ENCODE data around the gene TBC1D14.

TBC1D14 gene

DNA sequence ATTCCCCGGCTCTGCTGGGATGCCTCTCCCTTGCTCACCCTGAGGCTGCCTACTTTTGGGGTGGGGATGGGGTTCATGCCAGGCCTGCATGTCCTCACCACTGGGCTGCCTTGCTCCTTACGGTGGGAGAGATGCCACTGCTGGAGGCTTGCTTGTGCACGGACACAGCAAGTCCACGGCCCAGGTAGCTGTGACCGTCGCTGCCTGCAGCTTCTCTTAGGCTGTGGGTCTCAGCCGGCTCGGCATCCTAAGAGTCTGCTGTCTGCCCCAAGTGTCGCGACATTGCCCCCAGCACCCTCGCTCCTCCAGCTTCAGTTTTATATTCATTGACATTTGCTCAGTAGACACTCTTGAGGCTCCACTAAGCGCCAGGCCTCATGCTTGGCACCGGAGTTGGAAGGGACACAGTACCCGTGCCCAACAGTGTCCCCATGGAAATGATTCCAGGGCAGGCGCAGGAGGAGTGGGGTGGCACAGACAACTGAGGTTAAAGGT, 58.3 kb downstream of the TBC1D14 start:
- no peak for DNase-seq (ENCODE audit: low spot score)
- H3K4me3 ChIP-seq: no peak overlapping the region
- H3K27ac ChIP-seq: no peak overlapping the region
- TF ChIP-seq, protein P1, sequence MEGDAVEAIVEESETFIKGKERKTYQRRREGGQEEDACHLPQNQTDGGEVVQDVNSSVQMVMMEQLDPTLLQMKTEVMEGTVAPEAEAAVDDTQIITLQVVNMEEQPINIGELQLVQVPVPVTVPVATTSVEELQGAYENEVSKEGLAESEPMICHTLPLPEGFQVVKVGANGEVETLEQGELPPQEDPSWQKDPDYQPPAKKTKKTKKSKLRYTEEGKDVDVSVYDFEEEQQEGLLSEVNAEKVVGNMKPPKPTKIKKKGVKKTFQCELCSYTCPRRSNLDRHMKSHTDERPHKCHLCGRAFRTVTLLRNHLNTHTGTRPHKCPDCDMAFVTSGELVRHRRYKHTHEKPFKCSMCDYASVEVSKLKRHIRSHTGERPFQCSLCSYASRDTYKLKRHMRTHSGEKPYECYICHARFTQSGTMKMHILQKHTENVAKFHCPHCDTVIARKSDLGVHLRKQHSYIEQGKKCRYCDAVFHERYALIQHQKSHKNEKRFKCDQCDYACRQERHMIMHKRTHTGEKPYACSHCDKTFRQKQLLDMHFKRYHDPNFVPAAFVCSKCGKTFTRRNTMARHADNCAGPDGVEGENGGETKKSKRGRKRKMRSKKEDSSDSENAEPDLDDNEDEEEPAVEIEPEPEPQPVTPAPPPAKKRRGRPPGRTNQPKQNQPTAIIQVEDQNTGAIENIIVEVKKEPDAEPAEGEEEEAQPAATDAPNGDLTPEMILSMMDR (IDR thresholded peaks at IDR 0.05): no peak

DNA sequence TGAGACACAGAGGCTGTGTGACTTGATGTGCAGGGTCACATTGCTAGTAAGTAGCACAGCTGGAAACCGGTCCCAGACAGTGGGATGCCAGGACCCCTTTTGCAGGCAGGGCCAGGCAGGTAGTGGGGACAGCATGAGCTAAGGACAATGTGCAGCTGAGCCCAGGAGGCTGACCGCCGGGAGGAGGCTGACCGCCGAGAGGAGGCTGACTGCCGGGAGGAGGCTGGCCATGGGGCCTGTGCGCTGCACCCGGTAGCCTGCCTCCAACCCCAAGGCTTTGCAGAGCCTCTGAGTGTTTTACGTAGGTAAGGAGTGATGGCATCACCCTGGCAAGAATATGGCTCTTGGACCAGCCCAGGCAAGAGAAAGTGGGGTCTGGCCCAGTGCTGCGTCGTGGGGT, 58.9 kb downstream of the TBC1D14 start:
- TF ChIP-seq, protein P1 (IDR thresholded peaks at IDR 0.05): no peak
- no peak overlapping the region for H3K27ac ChIP-seq
- no peak for DNase-seq (ENCODE audit: low spot score)
- no peak overlapping the region for H3K4me3 ChIP-seq

DNA sequence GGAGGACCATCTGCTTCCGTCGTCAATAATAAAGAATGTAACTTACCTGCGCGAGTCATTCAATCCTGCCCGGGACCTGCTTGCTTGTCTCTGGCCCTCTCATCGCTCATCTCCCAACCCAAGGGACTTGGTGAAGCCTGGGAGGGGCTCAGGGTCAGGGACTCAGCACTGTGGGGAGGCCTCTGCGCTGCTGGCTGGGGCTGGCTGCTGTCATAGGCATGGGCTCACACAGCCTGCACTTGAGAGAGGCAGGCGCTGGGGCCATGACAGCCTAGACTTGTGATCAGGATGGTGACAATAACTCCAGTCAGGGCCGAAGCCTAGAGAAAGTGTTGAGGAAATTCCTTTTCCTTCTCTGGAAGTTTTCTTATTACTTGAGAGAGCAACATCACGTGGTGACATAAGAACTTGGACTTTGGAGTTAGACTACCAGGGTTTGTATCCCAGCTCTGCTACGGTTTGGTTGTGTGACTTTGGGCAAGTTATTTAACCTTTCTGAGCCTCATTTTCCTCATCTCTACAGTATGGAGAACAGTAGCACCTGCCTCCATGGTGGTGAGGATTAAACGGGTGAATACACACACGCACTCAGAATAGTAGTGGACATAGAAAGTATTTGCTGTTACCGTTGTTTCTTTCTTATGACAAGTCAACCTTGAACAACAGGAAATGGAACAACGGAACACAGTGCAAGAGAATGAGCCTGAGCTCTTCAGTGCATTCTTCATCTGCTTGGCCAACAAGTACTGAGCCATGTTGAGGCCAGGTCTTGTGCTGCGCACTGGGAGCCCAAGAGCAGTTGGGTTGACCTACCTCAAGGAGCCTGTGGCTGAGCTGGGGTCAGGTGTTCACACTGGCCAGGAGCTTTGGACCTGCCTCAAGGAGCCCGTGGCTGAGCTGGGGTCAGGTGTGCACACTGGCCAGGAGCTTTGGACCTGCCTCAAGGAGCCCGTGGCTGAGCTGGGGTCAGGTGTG, 60.5 kb downstream of the TBC1D14 start:
- TF ChIP-seq, protein P1 (IDR thresholded peaks at IDR 0.05): no peak
- H3K4me3 ChIP-seq: no peak overlapping the region
- DNase-seq (ENCODE audit: low spot score): no peak
- no peak overlapping the region for H3K27ac ChIP-seq

DNA sequence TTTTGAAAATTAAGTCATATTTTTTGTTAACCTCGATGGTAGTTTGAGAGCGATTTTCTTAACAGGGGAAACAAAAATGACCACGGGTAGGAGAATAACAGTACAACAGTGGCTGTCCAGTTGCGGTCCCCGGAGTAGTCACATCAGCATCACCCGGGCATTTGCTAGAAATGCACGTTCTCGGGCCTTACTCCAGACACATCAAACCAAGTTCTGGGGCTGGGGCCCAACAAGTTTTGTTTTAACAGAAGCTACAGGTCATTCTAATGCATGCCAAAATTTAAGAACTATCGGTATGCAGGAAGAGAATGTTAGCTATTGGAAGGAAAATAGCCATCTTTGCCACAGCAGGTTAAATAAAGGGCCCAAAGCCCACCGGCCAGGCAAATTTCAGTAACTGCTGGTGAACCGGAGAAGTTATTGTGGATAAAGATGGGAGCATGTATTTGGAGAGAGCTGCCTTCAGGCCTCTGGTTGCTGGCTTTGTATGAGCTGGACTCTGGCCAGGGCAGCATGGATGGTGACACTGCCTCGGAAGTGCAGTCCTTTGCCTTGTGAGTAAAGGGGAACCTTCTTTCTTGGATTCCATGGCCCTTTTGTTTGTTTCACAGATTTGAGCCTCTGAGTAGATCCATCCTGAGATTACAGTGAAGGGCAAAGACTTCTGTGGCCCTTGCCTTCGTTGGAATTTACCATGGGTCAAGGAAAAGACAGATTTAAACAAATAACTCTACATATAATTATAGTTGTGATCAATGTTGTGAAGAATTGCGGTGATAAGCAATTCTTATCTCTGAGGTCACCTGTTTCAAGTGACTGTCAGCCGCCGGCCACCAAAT, 62.1 kb downstream of the TBC1D14 start:
- no peak for DNase-seq (ENCODE audit: low spot score)
- H3K27ac ChIP-seq: no peak overlapping the region
- TF ChIP-seq, protein P1 (IDR thresholded peaks at IDR 0.05): no peak
- H3K4me3 ChIP-seq: no peak overlapping the region

DNA sequence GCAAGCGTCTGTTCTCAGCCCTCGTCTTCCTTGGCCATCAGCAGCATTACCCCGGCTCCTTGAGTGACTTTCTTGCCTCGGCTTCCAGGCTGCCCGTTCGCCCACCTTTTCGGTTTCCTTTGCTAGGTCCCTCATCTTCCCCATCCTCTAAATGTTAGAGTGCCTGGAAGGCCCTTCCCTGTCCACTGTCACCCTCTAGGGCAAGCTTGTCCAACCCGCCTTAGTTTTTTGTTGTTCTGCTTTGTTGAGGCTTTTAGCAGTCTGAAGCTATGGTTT, 62.7 kb downstream of the TBC1D14 start:
- TF ChIP-seq, protein P1 (IDR thresholded peaks at IDR 0.05): no peak
- H3K27ac ChIP-seq: no peak overlapping the region
- H3K4me3 ChIP-seq: no peak overlapping the region
- DNase-seq (ENCODE audit: low spot score): no peak

DNA sequence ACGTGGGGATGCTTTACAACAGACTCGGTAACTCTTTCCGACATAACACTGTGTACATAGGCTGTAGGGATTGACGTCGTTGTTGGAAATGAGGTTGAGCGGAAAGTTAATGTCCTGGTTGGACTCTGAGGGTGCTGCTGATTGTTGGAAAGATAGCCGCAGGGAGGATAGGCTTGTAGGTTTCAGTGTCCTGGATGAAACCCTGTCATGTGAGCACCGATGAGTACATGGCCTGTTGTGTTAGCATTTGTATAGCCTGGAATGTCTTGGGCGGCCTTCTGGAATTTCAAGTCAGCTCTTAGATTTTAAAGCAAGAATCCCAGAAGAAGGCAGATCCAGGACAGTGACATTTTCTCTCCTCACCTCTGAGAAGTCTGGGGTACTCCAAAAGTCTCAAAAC, 63.3 kb downstream of the TBC1D14 start:
- Histone ChIP-seq H3K27ac (no peak overlapping the region), H3K4me3 (no peak overlapping the region)
- no peak for DNase-seq (ENCODE audit: low spot score)
- TF ChIP-seq, protein P1 (IDR thresholded peaks at IDR 0.05): no peak
